Activated naive CD8-positive, alpha-beta T cell treated with anti-CD3 and anti-CD28 coated beads for 36 hours (primary cell): ENCODE data around the gene AASS. TPM values are rescaled to one million over a fixed set of nuclear protein-coding genes. Genes with fewer than 3 reads are reported as not detected.
A peak's percentile ranks its signal among the peaks of the same experiment; 100 is the strongest.
"Not testable (repeated sequence)": the region's sequence is repeated elsewhere in the genome, so short reads cannot be mapped to it uniquely, and the experiment has no call there.

ENCODE experiments used
- DNase-seq: peaks from one replicate; pipeline ENCODE4 v3.0.0; 2021
- H3K27ac Mint-ChIP-seq: one replicate; pipeline ENCODE4 v1.8.0; 2022; ENCODE audit warnings: mild to moderate bottlenecking, moderate library complexity, mixed read lengths
- H3K27me3 Mint-ChIP-seq: one replicate; pipeline ENCODE4 v1.8.0; 2022; ENCODE audit warnings: mild to moderate bottlenecking, mixed read lengths
- H3K36me3 Mint-ChIP-seq: one replicate; pipeline ENCODE4 v1.8.0; 2021; ENCODE audit warnings: mild to moderate bottlenecking, mixed read lengths
- H3K4me1 Mint-ChIP-seq: one replicate; pipeline ENCODE4 v1.8.0; 2021; ENCODE audit warnings: mixed read lengths
- H3K4me3 Mint-ChIP-seq: one replicate; pipeline ENCODE4 v1.8.0; 2022; ENCODE audit warnings: mild to moderate bottlenecking, moderate library complexity, mixed read lengths
- H3K9me3 Mint-ChIP-seq: one replicate; pipeline ENCODE4 v1.8.0; 2022; ENCODE audit warnings: mixed read lengths
- total RNA-seq, 2 experiments: library from RNA; stranded (reverse); gene quantifications; one replicate each; pipeline ENCODE4 v1.2.3, GENCODE V29; 2021

Gene AASS
- total RNA-seq, 2 experiments from 2014 or later = 1.5 to 1.8 TPM

DNA sequence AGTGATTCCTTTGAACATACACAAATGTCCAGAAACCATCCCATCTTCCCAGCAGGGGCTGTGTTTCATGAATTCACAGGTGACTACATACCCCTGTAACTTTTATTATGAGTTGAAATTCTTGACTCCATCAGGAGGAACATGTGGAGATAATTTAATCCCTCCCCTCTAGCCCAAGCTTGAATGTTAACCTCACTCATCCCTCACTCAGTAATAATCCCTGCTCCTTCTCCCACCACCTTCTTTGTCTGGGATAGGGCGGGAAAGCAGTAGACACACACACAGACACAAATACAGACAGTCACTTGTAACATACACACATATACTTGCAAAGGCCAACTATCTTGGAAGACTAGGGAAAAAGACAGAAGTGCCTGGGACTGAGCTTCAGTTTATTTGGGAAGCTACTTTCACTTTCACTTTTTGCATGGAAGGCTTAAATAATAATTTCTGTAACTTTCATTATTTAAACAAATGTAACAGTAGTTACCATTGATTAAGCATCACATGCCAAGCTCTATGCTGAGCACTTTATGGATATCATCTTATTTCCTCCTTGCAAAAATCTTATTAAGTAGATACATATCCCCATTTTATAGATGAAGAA is 7.3 kb downstream of the AASS start:
- Mint-ChIP-seq H3K27ac (no peak overlapping the region), H3K4me1 (peaks cover 13% of the 10 kb centered on the region), H3K36me3 (no peaks in the 10 kb centered on the region), H3K27me3 (peaks cover 6% of the 10 kb centered on the region), H3K9me3 (no peaks in the 10 kb centered on the region), H3K4me3 (no peak overlapping the region)
- no peak for DNase-seq

DNA sequence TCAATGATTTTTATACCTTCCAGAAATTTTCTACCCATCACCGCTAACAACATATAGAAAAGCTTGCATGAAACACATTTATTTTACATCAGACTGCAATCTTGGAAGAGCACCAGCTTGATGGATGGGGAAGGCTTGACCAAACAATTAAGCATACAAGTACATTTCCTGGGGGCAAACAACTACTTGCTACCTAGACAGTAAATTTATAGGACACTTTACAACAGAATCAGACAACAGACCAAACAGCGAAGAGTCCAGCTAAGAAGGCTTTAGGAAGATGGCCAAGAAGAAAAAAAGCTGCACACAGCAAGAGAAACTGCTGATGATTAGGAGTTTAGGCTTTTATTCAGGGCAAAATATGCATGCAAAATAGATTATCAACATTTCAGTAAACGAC is 8.0 kb downstream of the AASS start:
- H3K27ac Mint-ChIP-seq = no peak overlapping the region
- H3K4me3 Mint-ChIP-seq = no peak overlapping the region
- no peaks in the 10 kb centered on the region for H3K9me3 Mint-ChIP-seq
- no peaks in the 10 kb centered on the region for H3K36me3 Mint-ChIP-seq
- no peak for DNase-seq
- peaks cover 6% of the 10 kb centered on the region for H3K27me3 Mint-ChIP-seq
- H3K4me1 Mint-ChIP-seq = peaks cover 13% of the 10 kb centered on the region

DNA sequence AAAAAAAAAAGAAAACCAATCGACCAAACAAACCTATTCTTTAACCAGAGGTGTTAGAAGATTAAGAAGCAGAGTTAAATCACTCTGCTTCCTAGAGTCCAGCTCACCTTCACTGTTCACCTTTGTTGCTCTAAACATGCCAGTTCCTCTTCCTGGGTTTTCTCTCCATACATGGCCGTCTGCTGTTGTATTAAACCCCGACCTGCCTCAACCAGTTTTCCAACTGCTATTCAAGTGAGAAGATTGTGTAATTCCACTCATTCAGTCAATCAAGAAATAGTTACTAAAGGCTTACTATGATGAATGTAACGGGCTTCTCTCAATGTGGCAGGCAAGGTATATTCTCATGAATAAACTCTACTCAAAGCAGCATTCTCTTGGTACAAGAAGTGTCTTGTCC is 8.8 kb downstream of the AASS start:
- no peaks in the 10 kb centered on the region for H3K9me3 Mint-ChIP-seq
- peaks cover 13% of the 10 kb centered on the region for H3K4me1 Mint-ChIP-seq
- no peaks in the 10 kb centered on the region for H3K36me3 Mint-ChIP-seq
- H3K27me3 Mint-ChIP-seq = peaks cover 6% of the 10 kb centered on the region
- no peak overlapping the region for H3K27ac Mint-ChIP-seq
- no peak for DNase-seq
- H3K4me3 Mint-ChIP-seq = no peak overlapping the region

DNA sequence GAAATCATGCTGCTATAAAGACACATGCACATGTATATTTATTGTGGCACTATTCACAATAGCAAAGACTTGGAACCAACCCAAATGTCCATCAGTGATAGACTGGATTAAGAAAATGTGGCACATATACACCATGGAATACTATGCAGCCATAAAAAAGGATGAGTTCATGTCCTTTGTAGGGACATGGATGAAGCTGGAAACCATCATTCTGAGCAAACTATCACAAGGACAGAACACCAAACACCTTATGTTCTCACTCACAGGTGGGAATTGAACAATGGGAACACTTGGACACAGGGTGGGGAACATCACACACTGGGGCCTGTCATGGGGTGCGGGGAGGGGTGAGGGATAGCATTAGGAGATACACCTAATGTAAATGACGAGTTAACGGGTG is 9.3 kb downstream of the AASS start:
- not testable (repeated sequence) for DNase-seq, H3K27me3 Mint-ChIP-seq, H3K4me3 Mint-ChIP-seq, H3K36me3 Mint-ChIP-seq, H3K9me3 Mint-ChIP-seq, H3K27ac Mint-ChIP-seq
- H3K4me1 Mint-ChIP-seq = peaks cover 13% of the 10 kb centered on the region

DNA sequence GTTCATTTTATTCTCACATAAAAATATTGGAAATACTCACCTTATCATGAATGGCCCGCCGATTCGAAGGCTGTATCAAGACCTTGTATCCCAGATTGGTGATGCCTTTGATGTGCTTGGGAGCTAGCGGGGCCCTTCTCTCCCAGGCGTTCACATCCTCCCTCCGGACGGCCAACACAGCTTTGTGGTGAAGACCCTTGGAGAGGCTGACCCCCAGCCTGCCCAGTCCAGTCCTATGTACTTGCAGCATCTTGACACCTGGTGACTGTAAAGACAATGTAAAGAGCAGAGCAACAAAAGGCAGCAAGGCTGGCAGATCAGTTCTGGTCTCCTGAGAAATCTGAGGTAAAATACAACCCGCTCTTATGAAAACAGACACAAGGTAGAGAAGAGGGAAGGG is 10.6 kb downstream of the AASS start:
- peaks cover 6% of the 10 kb centered on the region for H3K27me3 Mint-ChIP-seq
- no peak for DNase-seq
- no peak overlapping the region for H3K27ac Mint-ChIP-seq
- peaks cover 10% of the 10 kb centered on the region for H3K4me1 Mint-ChIP-seq
- no peaks in the 10 kb centered on the region for H3K9me3 Mint-ChIP-seq
- no peak overlapping the region for H3K4me3 Mint-ChIP-seq
- H3K36me3 Mint-ChIP-seq = no peaks in the 10 kb centered on the region

DNA sequence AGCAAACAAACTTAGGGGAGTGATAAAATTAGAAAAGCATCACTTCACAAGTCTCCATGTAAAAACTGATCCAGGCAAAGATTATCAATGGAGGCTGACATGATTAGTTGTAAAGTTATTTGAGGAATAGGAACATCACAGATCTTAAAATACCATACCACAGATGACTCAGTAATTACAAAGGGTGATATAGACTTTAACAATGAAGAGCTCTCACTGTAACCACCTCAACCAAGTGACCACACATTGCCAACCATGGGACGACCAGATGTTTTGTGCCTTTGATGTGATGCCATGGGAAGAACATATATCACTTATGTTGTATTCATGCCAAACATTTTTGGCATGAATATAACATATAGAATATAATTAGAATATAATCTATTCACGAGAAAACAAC is 11.7 kb downstream of the AASS start:
- Mint-ChIP-seq H3K36me3 (no peaks in the 10 kb centered on the region), H3K27ac (no peak overlapping the region), H3K27me3 (peaks cover under 1% of the 10 kb centered on the region), H3K4me1 (peaks cover 3% of the 10 kb centered on the region), H3K9me3 (no peaks in the 10 kb centered on the region), H3K4me3 (no peak overlapping the region)
- DNase-seq = no peak

DNA sequence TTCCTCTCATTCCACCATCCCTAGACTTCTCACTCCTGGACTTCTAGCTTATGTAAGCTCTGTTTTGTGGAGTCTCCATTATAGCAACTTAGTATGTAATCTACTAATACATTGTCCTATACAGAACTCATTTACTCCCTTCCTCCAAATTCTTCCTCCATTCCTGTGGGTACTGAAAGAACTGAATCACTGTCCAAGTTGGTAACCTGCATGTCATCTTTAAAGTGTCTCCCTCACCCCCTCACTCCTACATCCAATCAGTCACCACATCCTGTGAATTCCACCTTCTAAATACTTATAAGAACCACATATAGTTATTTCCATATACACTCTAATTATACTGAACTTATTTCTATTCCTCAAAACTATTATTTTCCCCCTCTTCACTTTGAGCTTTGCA is 20.3 kb downstream of the AASS start:
- Mint-ChIP-seq H3K27ac (no peak overlapping the region), H3K4me1 (no peaks in the 10 kb centered on the region), H3K4me3 (no peak overlapping the region), H3K36me3 (peaks cover 2% of the 10 kb centered on the region), H3K9me3 (peaks cover 1% of the 10 kb centered on the region), H3K27me3 (no peaks in the 10 kb centered on the region)
- DNase-seq = no peak

DNA sequence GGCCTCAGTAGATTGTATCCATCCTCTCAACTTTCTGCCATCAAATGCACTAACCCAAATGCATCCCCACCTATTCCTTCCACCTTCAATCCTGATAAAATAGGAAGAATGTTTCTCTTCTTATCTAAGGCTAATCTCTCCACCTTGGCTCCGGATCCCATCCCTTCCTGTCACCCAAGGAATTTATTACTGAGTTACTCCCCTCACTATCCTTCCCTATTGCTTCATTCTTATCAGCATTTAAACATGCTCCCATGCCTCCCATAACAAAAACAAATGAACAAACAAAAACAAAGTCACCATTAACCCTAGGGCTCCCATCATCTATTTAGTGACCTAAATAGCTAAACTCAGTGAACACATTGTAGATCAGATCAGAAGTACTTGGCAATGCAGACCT is 25.3 kb downstream of the AASS start:
- peaks cover 1% of the 10 kb centered on the region for H3K9me3 Mint-ChIP-seq
- H3K4me1 Mint-ChIP-seq = no peaks in the 10 kb centered on the region
- H3K4me3 Mint-ChIP-seq = no peak overlapping the region
- no peak for DNase-seq
- H3K36me3 Mint-ChIP-seq = peaks cover 1% of the 10 kb centered on the region
- H3K27me3 Mint-ChIP-seq = no peaks in the 10 kb centered on the region
- H3K27ac Mint-ChIP-seq = no peak overlapping the region

DNA sequence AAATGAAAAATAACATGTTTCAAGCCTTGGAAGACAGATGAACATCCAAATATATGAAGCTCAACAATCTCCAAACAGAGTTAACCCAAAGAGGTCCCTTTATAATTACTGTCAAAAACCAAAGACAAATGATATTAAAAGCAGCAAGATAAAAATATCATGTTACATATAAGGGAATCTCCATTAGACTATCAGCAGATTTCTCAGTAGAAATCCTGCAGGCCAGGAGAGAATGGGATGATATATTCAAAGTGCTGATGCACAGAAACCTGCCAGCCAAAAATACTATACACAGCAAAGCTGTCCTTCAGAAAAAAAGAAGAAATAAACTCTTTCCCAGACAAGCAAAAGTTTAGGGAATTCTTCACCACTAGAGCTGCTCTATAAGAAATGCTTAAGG is 41.0 kb downstream of the AASS start:
- Mint-ChIP-seq H3K4me1 (no peaks in the 10 kb centered on the region), H3K9me3 (peaks cover 19% of the 10 kb centered on the region), H3K4me3 (no peak overlapping the region), H3K27ac (no peak overlapping the region), H3K36me3 (peaks cover 20% of the 10 kb centered on the region), H3K27me3 (no peaks in the 10 kb centered on the region)
- no peak for DNase-seq

DNA sequence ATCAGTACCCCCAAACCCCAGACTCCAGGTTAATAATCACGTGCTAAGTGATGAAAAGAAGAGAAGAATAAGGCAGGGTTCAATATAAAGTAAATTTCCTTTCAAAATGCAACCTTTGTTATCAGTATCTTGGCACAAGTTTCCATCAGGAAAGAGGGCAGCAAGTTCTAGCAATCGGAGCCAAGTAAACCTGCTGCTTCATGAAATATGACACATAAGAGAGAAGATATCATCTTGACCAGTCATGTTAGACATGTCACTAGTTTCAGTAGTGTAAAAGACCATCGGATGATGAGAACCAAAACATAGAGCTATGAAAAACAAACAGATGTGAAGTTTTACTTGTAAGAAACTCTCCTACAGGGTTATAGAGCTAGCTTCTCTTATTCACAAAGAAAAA is 44.0 kb downstream of the AASS start:
- Mint-ChIP-seq H3K4me3 (no peak overlapping the region), H3K36me3 (peaks cover 10% of the 10 kb centered on the region), H3K4me1 (no peaks in the 10 kb centered on the region), H3K9me3 (peaks cover 11% of the 10 kb centered on the region), H3K27ac (no peak overlapping the region), H3K27me3 (no peaks in the 10 kb centered on the region)
- no peak for DNase-seq

DNA sequence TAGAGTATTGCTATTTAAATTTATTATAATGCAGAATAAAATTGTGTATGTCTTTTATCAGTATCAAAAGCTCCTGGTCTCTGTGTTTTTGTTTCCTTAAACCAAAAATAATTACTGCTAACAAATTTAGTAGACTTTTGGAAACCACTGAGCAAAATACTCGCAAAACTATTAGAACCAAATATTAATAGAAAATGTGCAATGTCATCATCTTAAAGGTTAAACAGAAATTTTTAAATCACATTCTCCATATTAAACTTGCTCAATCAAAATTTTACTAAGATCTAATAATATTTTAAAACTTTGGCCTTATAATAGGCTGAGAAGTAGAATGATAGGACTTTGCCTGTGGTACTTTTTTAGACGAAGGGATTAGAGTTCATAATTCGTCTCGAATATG is 48.4 kb downstream of the AASS start:
- Mint-ChIP-seq H3K27me3 (no peaks in the 10 kb centered on the region), H3K4me3 (no peak overlapping the region), H3K27ac (no peak overlapping the region), H3K4me1 (no peaks in the 10 kb centered on the region), H3K36me3 (no peaks in the 10 kb centered on the region), H3K9me3 (no peaks in the 10 kb centered on the region)
- DNase-seq = no peak

DNA sequence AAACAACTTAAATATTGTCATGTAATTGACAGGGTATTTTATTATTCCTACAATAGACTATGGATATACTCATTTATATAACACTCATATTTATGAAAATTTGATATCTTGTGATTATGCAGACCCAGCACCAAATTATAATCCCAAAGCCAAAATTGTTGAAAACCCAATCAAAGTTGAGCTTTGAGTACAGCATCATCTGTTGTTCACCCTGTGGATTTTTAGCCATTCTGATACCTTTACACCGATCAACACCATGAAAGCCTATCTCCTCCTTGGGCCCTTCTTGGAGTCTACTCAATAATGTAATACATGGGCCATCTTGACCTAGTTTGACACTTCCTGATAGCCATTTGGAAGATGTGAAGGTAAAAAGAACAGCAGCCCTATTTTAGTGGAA is 49.5 kb downstream of the AASS start:
- H3K27ac Mint-ChIP-seq = no peak overlapping the region
- no peaks in the 10 kb centered on the region for H3K27me3 Mint-ChIP-seq
- H3K9me3 Mint-ChIP-seq = no peaks in the 10 kb centered on the region
- no peak for DNase-seq
- no peaks in the 10 kb centered on the region for H3K4me1 Mint-ChIP-seq
- no peak overlapping the region for H3K4me3 Mint-ChIP-seq
- H3K36me3 Mint-ChIP-seq = no peaks in the 10 kb centered on the region

DNA sequence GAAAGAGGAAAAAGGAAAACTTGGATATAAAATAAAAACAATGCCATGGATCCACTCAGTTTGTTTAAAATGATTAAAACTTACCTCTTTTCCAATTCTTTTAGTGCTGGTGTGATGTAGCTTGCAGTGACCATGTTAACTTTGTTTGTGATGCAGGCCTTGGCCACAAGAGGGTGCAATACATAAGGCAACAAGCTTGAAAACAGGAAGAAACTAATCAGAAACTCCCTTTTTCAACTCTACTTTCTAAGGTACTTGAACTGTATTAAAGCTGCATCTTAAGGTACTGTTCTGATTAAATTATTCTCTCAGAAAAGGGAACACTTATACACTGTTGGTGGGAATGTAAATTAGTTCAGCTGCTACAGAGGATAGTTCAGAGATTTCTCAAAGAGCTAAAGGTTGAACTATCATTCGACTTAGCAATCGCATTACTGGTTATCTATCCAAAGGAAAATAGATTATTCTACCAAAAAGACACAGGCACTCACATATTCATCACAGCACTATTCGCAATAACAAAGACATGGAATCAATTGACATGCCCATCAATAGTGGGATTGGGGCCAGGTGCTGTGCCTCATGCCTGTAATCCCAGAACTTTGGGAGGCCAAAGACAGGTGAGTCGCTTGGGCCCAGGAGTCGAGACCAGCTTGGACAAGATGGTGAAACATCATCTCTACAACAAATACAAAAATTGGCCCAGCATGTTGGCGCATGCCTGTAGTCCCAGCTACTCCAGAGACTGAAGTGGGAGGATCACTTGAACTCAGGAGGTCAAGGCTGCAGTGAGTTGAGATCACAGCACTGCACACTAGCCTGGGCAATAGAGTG is 50.9 kb downstream of the AASS start:
- Mint-ChIP-seq H3K4me3 (no peak overlapping the region), H3K9me3 (no peaks in the 10 kb centered on the region), H3K27ac (no peak overlapping the region), H3K27me3 (no peaks in the 10 kb centered on the region), H3K36me3 (no peaks in the 10 kb centered on the region), H3K4me1 (no peaks in the 10 kb centered on the region)
- DNase-seq = peak; percentile 38

DNA sequence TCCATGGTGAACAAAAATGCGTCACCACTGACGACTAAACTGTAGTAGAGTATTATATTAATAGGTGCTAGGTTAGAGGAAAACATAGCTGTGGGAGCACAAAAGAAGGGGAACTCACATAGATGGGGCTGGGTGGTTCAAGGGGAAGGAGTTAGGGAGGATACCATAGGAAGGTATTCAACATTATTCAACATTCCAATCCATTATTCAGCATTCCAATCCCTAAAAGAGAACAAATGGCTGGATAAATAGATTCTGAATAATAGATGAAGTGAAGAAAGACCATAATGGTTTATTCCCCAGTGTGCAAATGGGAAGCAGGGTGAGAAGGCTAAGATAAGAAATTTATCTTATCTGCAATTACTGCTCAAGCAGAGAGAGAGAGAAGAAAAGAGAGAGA is 61.4 kb downstream of the AASS start:
- Mint-ChIP-seq H3K36me3 (no peaks in the 10 kb centered on the region), H3K4me3 (no peak overlapping the region), H3K4me1 (no peaks in the 10 kb centered on the region), H3K27ac (no peak overlapping the region), H3K9me3 (no peaks in the 10 kb centered on the region), H3K27me3 (no peaks in the 10 kb centered on the region)
- DNase-seq = no peak

DNA sequence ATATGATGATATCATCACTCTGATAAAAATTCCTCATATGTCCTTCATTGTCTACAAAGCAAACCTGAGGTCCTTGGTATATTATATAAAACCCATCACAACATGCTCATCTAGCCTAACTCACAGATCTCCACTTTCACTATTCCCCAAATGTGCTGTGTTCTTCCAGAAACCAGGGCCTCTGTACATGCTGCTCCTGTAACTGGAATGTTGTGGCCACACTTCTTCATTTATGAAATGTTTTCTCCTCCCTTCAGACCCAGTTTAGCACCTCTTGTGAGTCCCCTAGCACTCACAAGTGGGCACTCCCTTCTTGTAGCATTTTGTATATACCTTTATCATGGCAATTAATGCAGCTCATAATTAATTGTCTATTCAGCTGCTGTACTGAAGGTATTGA is 61.9 kb downstream of the AASS start:
- H3K4me1 Mint-ChIP-seq = no peaks in the 10 kb centered on the region
- no peak overlapping the region for H3K27ac Mint-ChIP-seq
- DNase-seq = no peak
- H3K4me3 Mint-ChIP-seq = no peak overlapping the region
- H3K9me3 Mint-ChIP-seq = no peaks in the 10 kb centered on the region
- no peaks in the 10 kb centered on the region for H3K27me3 Mint-ChIP-seq
- no peaks in the 10 kb centered on the region for H3K36me3 Mint-ChIP-seq

DNA sequence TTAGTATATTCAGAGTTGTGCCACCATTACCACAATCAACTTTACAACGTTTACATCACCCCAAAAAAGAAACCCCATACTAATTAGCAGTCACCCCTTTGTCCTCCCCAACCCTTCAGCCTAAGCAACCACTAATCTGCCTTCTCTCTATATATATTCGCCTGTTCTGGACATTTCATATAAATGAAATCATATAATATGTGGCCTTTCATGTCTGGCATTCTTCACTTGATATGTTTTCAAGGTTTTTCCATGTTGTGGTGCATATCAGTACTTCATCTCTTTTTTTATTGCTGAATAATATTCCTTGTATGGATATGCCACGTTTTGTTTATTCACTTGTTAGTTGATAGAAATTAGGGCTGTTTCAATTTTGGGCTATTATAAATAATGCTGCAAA is 70.4 kb downstream of the AASS start:
- Mint-ChIP-seq H3K27me3 (no peaks in the 10 kb centered on the region), H3K27ac (no peak overlapping the region), H3K4me3 (no peak overlapping the region), H3K4me1 (no peaks in the 10 kb centered on the region), H3K36me3 (peaks cover 2% of the 10 kb centered on the region), H3K9me3 (peaks cover 2% of the 10 kb centered on the region)
- DNase-seq = no peak
